Measurements from ENCODE around the gene PICK1.

DNA sequence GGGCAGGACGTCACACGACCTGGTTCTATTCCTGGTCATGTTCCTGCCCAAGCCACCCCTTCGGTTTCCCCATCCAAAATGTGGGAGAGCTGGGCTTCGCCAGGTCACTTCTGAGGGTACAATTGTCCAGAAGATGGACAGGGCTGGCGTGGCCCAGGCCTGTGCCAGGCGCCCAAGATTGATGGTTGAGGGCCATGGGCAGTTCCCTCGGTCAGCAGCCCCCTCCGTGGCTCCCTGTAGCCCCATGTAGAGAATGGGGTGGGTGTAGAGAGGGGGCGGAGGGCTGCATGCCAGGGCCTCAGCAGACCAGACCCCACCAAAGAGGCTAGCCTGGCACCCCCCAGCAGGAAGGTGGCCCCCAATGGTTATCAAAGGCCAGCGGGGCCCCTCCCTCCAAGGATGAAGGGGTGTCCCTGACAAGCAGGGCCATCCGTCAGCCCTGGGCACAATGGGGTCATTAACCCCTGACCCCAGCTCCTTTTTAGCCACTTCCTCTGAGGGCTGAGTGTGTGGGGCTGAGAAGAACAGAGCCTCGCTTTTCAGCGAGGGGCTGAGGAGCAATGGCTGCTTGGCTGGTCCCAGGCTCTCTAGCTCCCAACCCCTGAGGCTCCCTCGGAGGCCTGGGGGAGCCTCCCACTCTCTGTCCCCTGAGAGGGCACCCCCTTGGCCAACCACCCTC, 11.0 kb upstream of the PICK1 start:
- no peak for TF ChIP-seq POLR2AphosphoS5 (IDR thresholded peaks at IDR 0.05; ENCODE audit: low read depth, low read length)
- TF ChIP-seq, protein P1, sequence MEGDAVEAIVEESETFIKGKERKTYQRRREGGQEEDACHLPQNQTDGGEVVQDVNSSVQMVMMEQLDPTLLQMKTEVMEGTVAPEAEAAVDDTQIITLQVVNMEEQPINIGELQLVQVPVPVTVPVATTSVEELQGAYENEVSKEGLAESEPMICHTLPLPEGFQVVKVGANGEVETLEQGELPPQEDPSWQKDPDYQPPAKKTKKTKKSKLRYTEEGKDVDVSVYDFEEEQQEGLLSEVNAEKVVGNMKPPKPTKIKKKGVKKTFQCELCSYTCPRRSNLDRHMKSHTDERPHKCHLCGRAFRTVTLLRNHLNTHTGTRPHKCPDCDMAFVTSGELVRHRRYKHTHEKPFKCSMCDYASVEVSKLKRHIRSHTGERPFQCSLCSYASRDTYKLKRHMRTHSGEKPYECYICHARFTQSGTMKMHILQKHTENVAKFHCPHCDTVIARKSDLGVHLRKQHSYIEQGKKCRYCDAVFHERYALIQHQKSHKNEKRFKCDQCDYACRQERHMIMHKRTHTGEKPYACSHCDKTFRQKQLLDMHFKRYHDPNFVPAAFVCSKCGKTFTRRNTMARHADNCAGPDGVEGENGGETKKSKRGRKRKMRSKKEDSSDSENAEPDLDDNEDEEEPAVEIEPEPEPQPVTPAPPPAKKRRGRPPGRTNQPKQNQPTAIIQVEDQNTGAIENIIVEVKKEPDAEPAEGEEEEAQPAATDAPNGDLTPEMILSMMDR (IDR thresholded peaks at IDR 0.05) = no peak
